T-cell (primary cell): ENCODE measurements around the gene SIPA1L3. TPM values are rescaled to one million over a fixed set of nuclear protein-coding genes. Genes with fewer than 3 reads are reported as not detected.
A peak's percentile ranks its signal among the peaks of the same experiment; 100 is the strongest.

Experiments used
- ATAC-seq, 4 experiments: fragments of 200-7000 bp in 3 of 4; fragments of 150-1000 bp in 1 of 4; cut with Tn5 transposase; replicated peaks in 1 of 4; 1 replicate in 3 of 4; 2 replicates in 1 of 4; pipeline ENCODE4 v1.10.0; 2021; ENCODE audit warnings: moderate library complexity in 3 of 4, mild to moderate bottlenecking in 2 of 4, moderate number of reproducible peaks in 1 of 4
- CTCF ChIA-PET, 2 donors: fragments of 300-600 bp; sonication (Branson Sonifier 250); formaldehyde crosslinking; loops; one replicate each; lab custom pipeline; 2022; ENCODE audit warnings: antibody characterized with exemption in 2 of 2; lab: Charles Lee
- POLR2A ChIA-PET, 2 donors: fragments of 300-600 bp; sonication (Branson Sonifier 250); formaldehyde crosslinking; loops; one replicate each; lab custom pipeline; 2022; ENCODE audit warnings: antibody characterized with exemption in 2 of 2; lab: Charles Lee
- DNase-seq, 35 experiments: peaks; one replicate each; pipeline versions ENCODE4 v3.0.0 to v3.0.0-alpha.2; 2013 to 2023
- H3K27ac ChIP-seq: one replicate; pipeline ENCODE4 v1.5.1; 2013; ENCODE audit warnings: low read length
- H3K27me3 ChIP-seq, 2 experiments: replicated peaks in 1 of 2; 1 replicate in 1 of 2; 2 replicates in 1 of 2; pipeline versions ENCODE4 v1.6.1 to v1.7.0; 2013; ENCODE audit warnings: low read length in 1 of 2, mixed read lengths in 1 of 2; ENCODE audit not compliant: control insufficient read depth in 2 of 2, insufficient read depth in 2 of 2; ENCODE audit errors: extremely low read depth in 1 of 2
- H3K36me3 ChIP-seq, 2 donors: 1 replicate in 1 of 2; 2 replicates in 1 of 2; pipeline versions ENCODE4 v1.6.1 to v1.7.0; 2013; ENCODE audit warnings: low read length in 1 of 2; ENCODE audit not compliant: control insufficient read depth in 2 of 2, insufficient read depth in 1 of 2; ENCODE audit errors: extremely low read depth in 1 of 2
- H3K4me1 ChIP-seq, 2 experiments: 1 replicate in 1 of 2; 2 replicates in 1 of 2; pipeline versions ENCODE4 v1.6.1 to v1.7.0; 2013; ENCODE audit warnings: low read length in 2 of 2, mixed read lengths in 1 of 2; ENCODE audit not compliant: insufficient read depth in 2 of 2, control insufficient read depth in 1 of 2; ENCODE audit errors: extremely low read depth in 1 of 2
- H3K4me3 ChIP-seq, 2 donors: 1 replicate in 1 of 2; 2 replicates in 1 of 2; pipeline versions ENCODE4 v1.5.1 to v1.7.0; 2013; ENCODE audit warnings: mild to moderate bottlenecking in 2 of 2, low read length in 1 of 2, moderate library complexity in 1 of 2; ENCODE audit not compliant: control insufficient read depth in 1 of 2; ENCODE audit errors: extremely low read depth in 1 of 2
- H3K9me3 ChIP-seq: 2 replicates; pipeline ENCODE4 v1.7.0; 2013
- H3K27ac Mint-ChIP-seq, 2 donors: one replicate each; pipeline ENCODE4 v1.8.0; 2020 to 2021; ENCODE audit warnings: mild to moderate bottlenecking in 2 of 2, mixed read lengths in 2 of 2
- H3K27me3 Mint-ChIP-seq, 2 donors: one replicate each; pipeline ENCODE4 v1.8.0; 2021 to 2022; ENCODE audit warnings: mixed read lengths in 2 of 2
- H3K36me3 Mint-ChIP-seq: one replicate; pipeline ENCODE4 v1.8.0; 2021; ENCODE audit warnings: mixed read lengths
- H3K4me1 Mint-ChIP-seq, 3 donors: one replicate each; pipeline ENCODE4 v1.8.0; 2020 to 2022; ENCODE audit warnings: mixed read lengths in 3 of 3, mild to moderate bottlenecking in 1 of 3
- H3K4me3 Mint-ChIP-seq, 3 donors: one replicate each; pipeline ENCODE4 v1.8.0; 2020 to 2022; ENCODE audit warnings: mild to moderate bottlenecking in 3 of 3, mixed read lengths in 3 of 3, moderate library complexity in 3 of 3
- H3K9me3 Mint-ChIP-seq, 3 donors: one replicate each; pipeline ENCODE4 v1.8.0; 2020 to 2022; ENCODE audit warnings: mixed read lengths in 3 of 3
- WGBS: methylation state at CpG from one replicate; pipeline ENCODE4 v1.1.5; 2013; ENCODE audit warnings: missing lambda C conversion rate; ENCODE audit not compliant: insufficient coverage; 5-methylcytosine and 5-hydroxymethylcytosine counted together
- total RNA-seq, 35 experiments: library from RNA in 6 of 35; stranded (reverse) in 6 of 35; fragments of 120-200 nt in 1 of 35; gene quantifications; one replicate each; pipeline versions ENCODE4 v1.2.1 to v1.2.4 and lab custom pipeline; 2013 to 2026

Gene SIPA1L3
- total RNA-seq, 5 donors from 2014 or later (not counting 1 experiment from before 2014, with no cell fraction given) = 26.2 to 40.6 (median 35.5) TPM

DNA sequence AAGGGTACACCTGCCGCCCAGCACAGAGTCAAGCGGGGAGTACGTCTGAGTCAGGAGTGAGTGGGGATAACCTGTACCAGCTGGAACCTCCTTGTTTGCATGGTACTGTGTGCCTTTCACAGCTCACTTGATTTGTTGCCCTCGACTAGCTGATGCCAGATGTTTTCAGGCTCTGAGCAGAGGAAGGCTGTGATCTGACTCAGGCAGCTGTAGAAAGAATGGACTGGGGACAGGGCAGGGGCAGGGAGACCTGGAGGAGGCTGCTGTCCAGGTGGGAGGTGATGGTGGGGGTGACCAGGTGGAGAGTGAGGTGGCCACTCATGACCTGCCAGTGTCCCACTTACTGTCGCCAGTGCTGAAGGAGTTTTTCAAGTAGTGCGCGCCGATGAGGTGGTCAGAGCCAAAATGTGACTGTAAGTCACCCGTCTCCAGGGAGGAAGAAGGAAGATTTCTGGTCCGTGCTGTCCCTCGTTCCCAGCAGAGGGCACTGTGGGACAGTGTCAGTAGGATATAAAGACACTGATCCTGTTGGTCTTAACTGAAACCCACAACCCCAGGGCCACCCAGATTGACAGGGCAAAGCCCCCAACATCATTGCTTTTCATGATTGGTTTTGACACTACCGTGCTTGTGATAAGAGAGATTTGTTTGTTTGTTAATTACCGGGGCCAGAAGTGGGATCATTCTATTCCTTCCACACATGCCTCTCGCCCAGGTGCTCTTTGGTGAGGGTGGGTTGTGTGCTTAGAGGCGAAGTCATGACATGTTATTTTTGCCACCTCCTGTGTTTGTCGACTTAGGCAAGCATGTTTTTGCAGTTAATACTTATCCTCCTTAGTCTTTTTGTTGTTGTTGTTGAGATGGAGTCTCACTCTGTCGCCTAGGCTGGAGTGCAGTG is 188.7 kb downstream of the SIPA1L3 start:
- H3K27me3 Mint-ChIP-seq = no peaks in the 10 kb centered on the region

DNA sequence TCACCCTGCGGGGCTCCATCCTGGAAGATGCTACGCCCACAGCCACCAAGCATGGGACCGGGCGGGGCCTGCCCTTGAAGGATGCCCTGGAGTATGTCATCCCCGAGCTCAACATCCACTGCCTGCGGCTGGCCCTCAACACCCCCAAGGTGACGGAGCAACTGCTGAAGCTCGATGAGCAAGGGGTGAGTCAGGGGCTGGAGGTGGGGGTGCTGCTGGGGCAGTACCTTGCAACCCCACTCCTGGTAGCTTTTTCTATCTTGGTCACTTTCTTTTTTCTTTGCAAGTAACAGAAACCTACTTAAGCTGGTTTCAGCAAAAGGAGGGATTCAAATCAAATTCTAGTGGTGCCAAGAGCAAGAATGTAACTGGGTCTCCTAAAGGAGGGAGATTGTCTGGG is 193.0 kb downstream of the SIPA1L3 start:
- H3K4me1 ChIP-seq = no peaks in the 10 kb centered on the region
- POLR2A ChIA-PET = no interaction called here
- DNase-seq = no peak
- CTCF ChIA-PET = interaction anchor here in 1 of 2 donors (0.6 kb wide), 1 partner anchor 194 kb away, joined by 3 read pairs; no protein-coding TSS in a partner anchor
- ATAC-seq = no peak
- Mint-ChIP-seq H3K27me3 (no peaks in the 10 kb centered on the region), H3K4me3 (no peak overlapping the region), H3K36me3 (peaks cover 60% of the 10 kb centered on the region), H3K4me1 (peaks cover 6 to 7% (median 6%) of the 10 kb centered on the region in 3 donors), H3K27ac (no peak overlapping the region), H3K9me3 (peaks cover 0 to 4% (median 2%) of the 10 kb centered on the region in 3 donors)
- no peak overlapping the region for H3K27ac ChIP-seq
- no peaks in the 10 kb centered on the region for H3K9me3 ChIP-seq
- no peaks in the 10 kb centered on the region for H3K27me3 ChIP-seq
- peaks cover 15 to 24% of the 10 kb centered on the region in 2 donors for H3K36me3 ChIP-seq
- 95% methylated on average over 6 of the region's 8 CpGs for WGBS
- no peak overlapping the region for H3K4me3 ChIP-seq

More for the DNA sequence above, 188.7 kb downstream of the SIPA1L3 start:
- H3K4me1 ChIP-seq = no peaks in the 10 kb centered on the region
- Mint-ChIP-seq H3K36me3 (peaks cover 40% of the 10 kb centered on the region), H3K4me1 (peaks cover 6 to 7% (median 6%) of the 10 kb centered on the region in 3 donors), H3K27ac (no peak overlapping the region), H3K9me3 (peaks cover 0 to 4% (median 2%) of the 10 kb centered on the region in 3 donors), H3K4me3 (no peak overlapping the region)
- peaks cover 8 to 13% of the 10 kb centered on the region in 2 donors for H3K36me3 ChIP-seq
- peak in 34 of 35 experiments; percentile 4 to 63 (median 38) for DNase-seq
- no peak overlapping the region for H3K4me3 ChIP-seq
- ATAC-seq = peak; percentile 44 to 67 (median 55)
- POLR2A ChIA-PET = no interaction called here
- CTCF ChIA-PET = interaction anchor here in 1 of 2 donors (1.4 kb wide), 1 partner anchor 194 kb away, joined by 3 read pairs; no protein-coding TSS in a partner anchor
- WGBS = 60% methylated on average over 10 of the region's 17 CpGs
- no peaks in the 10 kb centered on the region for H3K9me3 ChIP-seq
- no peak overlapping the region for H3K27ac ChIP-seq
- no peaks in the 10 kb centered on the region for H3K27me3 ChIP-seq

DNA sequence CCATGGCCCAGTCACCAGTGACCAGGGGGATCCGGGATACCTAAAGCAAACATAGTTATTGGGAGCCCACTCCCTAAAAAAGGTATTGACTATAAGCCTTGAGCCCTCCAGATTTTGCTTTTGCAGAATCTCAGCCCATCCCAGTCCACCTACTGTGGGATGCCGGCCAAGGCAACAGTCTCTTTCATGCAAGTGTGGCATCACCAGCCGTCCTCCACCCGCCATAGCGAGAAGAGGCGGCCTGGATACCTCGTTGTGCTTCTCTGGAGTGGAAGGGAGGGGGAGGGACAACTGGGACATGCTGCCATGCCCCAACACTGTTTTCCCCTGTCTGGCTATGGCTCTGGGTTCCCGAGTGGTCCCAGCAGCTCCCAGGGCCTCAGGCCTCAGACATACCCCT is 193.6 kb downstream of the SIPA1L3 start:
- H3K27ac Mint-ChIP-seq = no peak overlapping the region
- H3K27ac ChIP-seq = no peak overlapping the region
- CTCF ChIA-PET = interaction anchor here in 1 of 2 donors (0.6 kb wide), 1 partner anchor 195 kb away, joined by 3 read pairs; no protein-coding TSS in a partner anchor
- POLR2A ChIA-PET = no interaction called here
- ATAC-seq (no peak), DNase-seq (no peak)
- H3K36me3 ChIP-seq = peaks cover 15 to 25% of the 10 kb centered on the region in 2 donors
- H3K9me3 Mint-ChIP-seq = peaks cover 0 to 4% (median 2%) of the 10 kb centered on the region in 3 donors
- no peaks in the 10 kb centered on the region for H3K27me3 ChIP-seq
- H3K9me3 ChIP-seq = no peaks in the 10 kb centered on the region
- peaks cover 61% of the 10 kb centered on the region for H3K36me3 Mint-ChIP-seq
- H3K27me3 Mint-ChIP-seq = no peaks in the 10 kb centered on the region
- H3K4me1 ChIP-seq = no peaks in the 10 kb centered on the region
- H3K4me1 Mint-ChIP-seq = peaks cover under 1 to 2% (median 1%) of the 10 kb centered on the region in 3 donors
- no peak overlapping the region for H3K4me3 Mint-ChIP-seq
- H3K4me3 ChIP-seq = no peak overlapping the region
- 100% methylated on average over 6 of the region's 8 CpGs for WGBS

DNA sequence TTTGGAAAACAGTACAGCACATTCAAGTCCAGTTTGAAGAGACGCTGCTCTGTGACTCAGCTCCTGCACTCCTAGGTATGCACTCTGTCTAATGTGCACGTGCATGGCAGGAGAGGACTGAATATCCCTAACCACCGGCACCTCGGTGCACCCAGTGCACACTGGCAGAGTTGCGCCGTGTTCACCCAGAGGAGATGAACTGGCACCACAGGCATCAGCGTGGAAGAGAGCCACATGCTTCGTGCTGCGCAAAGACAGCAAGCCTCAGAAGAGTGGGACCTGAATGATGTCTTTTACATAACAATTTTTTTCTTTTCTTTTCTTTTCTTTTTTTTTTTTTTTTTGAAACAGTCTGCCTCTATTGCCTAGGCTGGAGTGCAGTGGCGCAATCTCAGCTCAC is 194.7 kb downstream of the SIPA1L3 start:
- H3K4me3 ChIP-seq = no peak overlapping the region
- ATAC-seq (no peak), DNase-seq (no peak)
- no peaks in the 10 kb centered on the region for H3K9me3 ChIP-seq
- ChIA-PET CTCF (no interaction called here), POLR2A (no interaction called here)
- 100% methylated on average over 10 of the region's 10 CpGs for WGBS
- no peaks in the 10 kb centered on the region for H3K27me3 Mint-ChIP-seq
- H3K36me3 Mint-ChIP-seq = peaks cover 65% of the 10 kb centered on the region
- H3K9me3 Mint-ChIP-seq = peaks cover 0 to 4% (median 2%) of the 10 kb centered on the region in 3 donors
- no peaks in the 10 kb centered on the region for H3K4me1 ChIP-seq
- H3K27ac ChIP-seq = no peak overlapping the region
- peaks cover 20 to 30% of the 10 kb centered on the region in 2 donors for H3K36me3 ChIP-seq
- H3K4me3 Mint-ChIP-seq = no peak overlapping the region
- no peaks in the 10 kb centered on the region for H3K27me3 ChIP-seq
- no peak overlapping the region for H3K27ac Mint-ChIP-seq
- H3K4me1 Mint-ChIP-seq = no peaks in the 10 kb centered on the region

DNA sequence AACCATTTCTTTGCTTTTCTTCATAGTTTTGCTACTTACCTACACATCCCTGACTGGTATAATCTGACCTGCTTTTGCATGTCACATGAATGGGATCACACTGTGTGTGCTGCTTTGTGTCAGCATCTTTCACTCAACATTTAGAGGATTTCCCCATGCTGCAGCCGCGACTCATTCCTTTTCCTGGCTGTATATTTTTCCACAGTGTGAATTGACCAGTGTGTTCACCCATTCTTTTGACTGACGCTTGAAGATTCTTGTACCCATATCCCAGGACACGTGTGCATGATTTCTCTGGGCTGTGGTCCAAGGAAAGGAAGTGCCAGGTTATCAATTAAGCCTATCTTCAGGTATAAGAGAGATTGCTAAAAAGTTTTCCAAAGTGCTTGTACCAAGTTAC is 198.6 kb downstream of the SIPA1L3 start:
- POLR2A ChIA-PET = no interaction called here
- no peaks in the 10 kb centered on the region for H3K27me3 Mint-ChIP-seq
- H3K9me3 Mint-ChIP-seq = no peaks in the 10 kb centered on the region
- WGBS = no CpG with 5 or more reads among the region's 4 CpGs
- Histone ChIP-seq H3K36me3 (peaks cover 20 to 38% of the 10 kb centered on the region in 2 donors), H3K27ac (no peak overlapping the region), H3K4me3 (no peak overlapping the region), H3K27me3 (no peaks in the 10 kb centered on the region), H3K9me3 (no peaks in the 10 kb centered on the region), H3K4me1 (no peaks in the 10 kb centered on the region)
- CTCF ChIA-PET = no interaction called here
- DNase-seq = no peak
- no peaks in the 10 kb centered on the region for H3K4me1 Mint-ChIP-seq
- H3K36me3 Mint-ChIP-seq = peaks cover 66% of the 10 kb centered on the region
- H3K4me3 Mint-ChIP-seq = no peak overlapping the region
- H3K27ac Mint-ChIP-seq = no peak overlapping the region
- no peak for ATAC-seq

DNA sequence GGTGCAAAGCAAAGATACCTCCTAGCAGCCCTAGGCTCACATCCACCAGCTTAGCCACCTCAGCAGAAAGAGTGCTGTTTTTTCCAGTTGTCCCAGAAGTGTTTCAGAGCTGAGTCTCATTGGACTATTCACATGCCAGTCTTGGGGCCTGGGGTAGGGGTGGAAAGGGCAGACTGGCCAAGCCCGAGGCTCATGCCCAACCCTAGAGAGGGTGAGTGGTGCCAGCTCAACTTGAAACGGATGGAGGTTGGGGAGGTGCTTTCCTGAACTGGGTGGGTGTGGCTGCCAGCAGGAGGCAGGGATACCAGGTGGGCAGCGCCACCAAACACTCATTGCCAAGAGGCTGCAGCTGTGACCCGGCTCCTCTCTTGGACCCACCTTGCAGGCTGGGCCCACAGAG is 200.1 kb downstream of the SIPA1L3 start:
- ChIA-PET CTCF (no interaction called here), POLR2A (no interaction called here)
- ATAC-seq = no peak

More for the DNA sequence above, 200.1 kb downstream of the SIPA1L3 start:
- Mint-ChIP-seq H3K36me3 (peaks cover 68% of the 10 kb centered on the region), H3K27ac (peak overlapping the region in 1 of 2 donors; percentile 52), H3K9me3 (no peaks in the 10 kb centered on the region), H3K4me1 (peaks cover 0 to 2% (median 0%) of the 10 kb centered on the region in 3 donors), H3K27me3 (no peaks in the 10 kb centered on the region), H3K4me3 (no peak overlapping the region)
- DNase-seq = no peak
- no peaks in the 10 kb centered on the region for H3K27me3 ChIP-seq
- no peaks in the 10 kb centered on the region for H3K4me1 ChIP-seq
- WGBS = 82% methylated on average over 4 of the region's 4 CpGs
- H3K4me3 ChIP-seq = no peak overlapping the region
- H3K9me3 ChIP-seq = no peaks in the 10 kb centered on the region
- H3K36me3 ChIP-seq = peaks cover 23 to 38% of the 10 kb centered on the region in 2 donors
- H3K27ac ChIP-seq = no peak overlapping the region
